ENCODE measurements around the gene KIF18B. TPM values are rescaled to one million over a fixed set of nuclear protein-coding genes. Genes with fewer than 3 reads are reported as not detected.

Gene KIF18B
- under 1 TPM in 5 of 6 donors, not detected in 1; 0.05 to 0.53 (median 0.22) TPM for total RNA-seq
- under 1 TPM; 0.05 to 0.11 TPM for polyA plus RNA-seq

DNA sequence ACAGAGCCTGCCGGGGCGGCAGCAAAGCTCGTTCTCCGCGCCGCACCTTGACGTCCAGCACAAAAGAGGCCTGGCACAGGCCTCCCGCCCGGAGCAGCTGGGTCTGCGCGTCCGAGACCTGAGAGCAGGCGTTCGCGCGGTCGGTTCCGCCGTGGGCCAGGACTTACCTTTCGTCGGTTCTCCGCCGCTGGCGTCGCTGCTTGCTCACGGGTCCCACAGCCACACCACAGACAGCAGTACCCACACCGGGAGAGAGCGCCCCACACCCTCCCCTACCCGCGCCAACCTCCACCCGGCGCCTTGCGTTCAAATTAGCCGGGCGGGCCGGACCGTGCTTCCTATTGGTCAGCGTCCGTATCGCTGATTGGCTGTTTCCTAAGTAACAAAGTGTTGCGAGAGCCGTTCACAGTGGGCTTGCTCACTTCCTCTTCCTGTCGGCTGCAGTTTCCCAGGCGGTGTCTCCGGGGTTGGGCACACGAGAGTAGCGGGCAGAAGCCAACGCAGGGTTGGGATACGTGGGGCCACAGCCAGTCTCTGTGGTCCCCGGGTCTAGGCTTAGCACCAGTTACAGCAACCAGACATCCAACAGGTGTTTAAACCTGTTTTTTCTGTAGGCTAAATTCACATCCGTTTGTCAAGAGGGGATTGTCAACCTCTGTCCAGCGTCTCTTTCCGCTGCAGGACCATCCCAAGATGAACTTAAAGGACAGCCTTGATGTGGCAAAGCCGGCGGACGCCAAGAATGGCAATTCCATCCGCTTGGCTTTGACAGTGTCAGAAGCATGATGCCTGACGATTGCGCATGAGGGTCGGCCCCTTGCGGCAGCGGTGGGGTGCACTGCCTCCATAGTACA, at the start of gene KIF18B:
Gene KIF18B, minus strand, starts transcription at position 313 of the 854 bp plus-strand sequence. CDS start 11,429 bp downstream, outside the sequence.
- 1 to 2% methylated on average over 62 of the region's 62 CpGs for WGBS, 2 donors
- TF ChIP-seq, protein P1, sequence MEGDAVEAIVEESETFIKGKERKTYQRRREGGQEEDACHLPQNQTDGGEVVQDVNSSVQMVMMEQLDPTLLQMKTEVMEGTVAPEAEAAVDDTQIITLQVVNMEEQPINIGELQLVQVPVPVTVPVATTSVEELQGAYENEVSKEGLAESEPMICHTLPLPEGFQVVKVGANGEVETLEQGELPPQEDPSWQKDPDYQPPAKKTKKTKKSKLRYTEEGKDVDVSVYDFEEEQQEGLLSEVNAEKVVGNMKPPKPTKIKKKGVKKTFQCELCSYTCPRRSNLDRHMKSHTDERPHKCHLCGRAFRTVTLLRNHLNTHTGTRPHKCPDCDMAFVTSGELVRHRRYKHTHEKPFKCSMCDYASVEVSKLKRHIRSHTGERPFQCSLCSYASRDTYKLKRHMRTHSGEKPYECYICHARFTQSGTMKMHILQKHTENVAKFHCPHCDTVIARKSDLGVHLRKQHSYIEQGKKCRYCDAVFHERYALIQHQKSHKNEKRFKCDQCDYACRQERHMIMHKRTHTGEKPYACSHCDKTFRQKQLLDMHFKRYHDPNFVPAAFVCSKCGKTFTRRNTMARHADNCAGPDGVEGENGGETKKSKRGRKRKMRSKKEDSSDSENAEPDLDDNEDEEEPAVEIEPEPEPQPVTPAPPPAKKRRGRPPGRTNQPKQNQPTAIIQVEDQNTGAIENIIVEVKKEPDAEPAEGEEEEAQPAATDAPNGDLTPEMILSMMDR (IDR thresholded peaks at IDR 0.05): no peak
- DNase-seq (peak; percentile 83 to 93 (median 86)), ATAC-seq (peak; percentile 100), FAIRE-seq (no peak)
- peak within 1 kb of the TSS in 3 of 4 donors; percentile 33 to 62 (median 61) for H3K27ac ChIP-seq
- H3K4me1 ChIP-seq: peaks cover 0 to 4% (median 4%) of the 10 kb centered on the region in 3 donors
- H3K9me3 ChIP-seq: no peaks in the 10 kb centered on the region
- H3K4me3 ChIP-seq: peak within 1 kb of the TSS; percentile 31 to 65 (median 56)
- intact Hi-C loops (cut with DNase I): no loop called here
- no peaks in the 10 kb centered on the region for H3K27me3 ChIP-seq
- H3K36me3 ChIP-seq: no peaks in the 10 kb centered on the region

DNA sequence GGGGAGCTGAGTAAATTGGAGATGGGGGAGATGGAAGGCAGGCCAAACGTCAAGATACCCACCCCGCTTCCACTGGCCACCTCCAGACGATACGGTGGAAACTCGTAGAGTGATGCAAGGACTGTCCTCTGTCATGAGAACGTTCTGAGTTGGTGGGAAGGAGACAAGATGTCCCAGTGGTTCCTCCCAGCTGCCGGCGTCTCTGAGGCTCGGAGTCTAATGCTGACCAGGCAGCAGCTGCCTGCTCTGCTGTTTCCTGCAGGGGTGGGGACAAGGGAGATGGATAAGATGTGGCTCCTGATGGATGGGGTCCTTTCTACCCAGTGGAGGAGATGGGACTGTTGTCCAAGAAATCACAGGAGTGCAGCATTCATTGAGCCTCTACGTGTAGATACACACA, 48.7 kb upstream of the KIF18B start:
- ATAC-seq (no peak), FAIRE-seq (no peak), DNase-seq (no peak)
- Histone ChIP-seq H3K27me3 (no peaks in the 10 kb centered on the region), H3K4me1 (no peaks in the 10 kb centered on the region), H3K9me3 (no peaks in the 10 kb centered on the region), H3K4me3 (no peak overlapping the region), H3K36me3 (no peaks in the 10 kb centered on the region), H3K27ac (no peak overlapping the region)
- TF ChIP-seq, protein P1 (IDR thresholded peaks at IDR 0.05): no peak
- WGBS, 2 donors: 56 to 63% methylated on average over 10 of the region's 10 CpGs
- intact Hi-C loops (cut with DNase I): no loop called here

DNA sequence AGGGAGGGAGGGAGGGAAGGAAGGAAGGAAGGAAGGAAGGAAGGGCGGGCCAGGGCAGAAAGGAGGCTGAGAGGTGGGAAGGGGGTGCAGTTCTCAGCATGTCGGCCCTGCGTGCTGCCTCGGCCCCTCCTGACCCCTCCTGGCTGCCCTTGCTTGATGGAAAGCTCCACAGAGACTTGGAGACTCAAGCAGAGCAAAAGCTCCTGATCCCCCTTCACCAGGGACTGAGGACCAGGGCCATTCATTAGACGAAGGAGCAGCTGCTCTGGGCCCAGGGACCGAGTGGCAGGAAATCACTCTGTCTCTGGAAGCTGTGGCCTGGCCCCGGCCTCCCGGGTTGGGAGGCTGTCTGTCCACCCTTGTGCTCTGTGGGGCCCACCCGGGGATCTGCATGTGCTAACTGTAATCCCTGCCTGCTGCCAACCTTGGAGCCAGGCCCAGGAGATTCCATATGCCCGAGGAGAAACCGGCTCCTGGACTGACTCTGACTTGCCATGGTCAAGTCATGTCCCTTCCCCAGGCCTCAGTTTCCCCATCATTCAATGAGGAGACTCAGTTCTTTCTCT, 47.9 kb upstream of the KIF18B start:
- FAIRE-seq: no peak
- H3K27me3 ChIP-seq: no peaks in the 10 kb centered on the region
- intact Hi-C loops (cut with DNase I): no loop called here
- no peaks in the 10 kb centered on the region for H3K9me3 ChIP-seq
- H3K27ac ChIP-seq: no peak overlapping the region
- ATAC-seq: no peak
- DNase-seq: no peak
- H3K36me3 ChIP-seq: no peaks in the 10 kb centered on the region
- no peak overlapping the region for H3K4me3 ChIP-seq
- no peaks in the 10 kb centered on the region for H3K4me1 ChIP-seq
- TF ChIP-seq, protein P1 (IDR thresholded peaks at IDR 0.05): no peak
- WGBS, 2 donors: 49 to 52% methylated on average over 11 of the region's 11 CpGs

DNA sequence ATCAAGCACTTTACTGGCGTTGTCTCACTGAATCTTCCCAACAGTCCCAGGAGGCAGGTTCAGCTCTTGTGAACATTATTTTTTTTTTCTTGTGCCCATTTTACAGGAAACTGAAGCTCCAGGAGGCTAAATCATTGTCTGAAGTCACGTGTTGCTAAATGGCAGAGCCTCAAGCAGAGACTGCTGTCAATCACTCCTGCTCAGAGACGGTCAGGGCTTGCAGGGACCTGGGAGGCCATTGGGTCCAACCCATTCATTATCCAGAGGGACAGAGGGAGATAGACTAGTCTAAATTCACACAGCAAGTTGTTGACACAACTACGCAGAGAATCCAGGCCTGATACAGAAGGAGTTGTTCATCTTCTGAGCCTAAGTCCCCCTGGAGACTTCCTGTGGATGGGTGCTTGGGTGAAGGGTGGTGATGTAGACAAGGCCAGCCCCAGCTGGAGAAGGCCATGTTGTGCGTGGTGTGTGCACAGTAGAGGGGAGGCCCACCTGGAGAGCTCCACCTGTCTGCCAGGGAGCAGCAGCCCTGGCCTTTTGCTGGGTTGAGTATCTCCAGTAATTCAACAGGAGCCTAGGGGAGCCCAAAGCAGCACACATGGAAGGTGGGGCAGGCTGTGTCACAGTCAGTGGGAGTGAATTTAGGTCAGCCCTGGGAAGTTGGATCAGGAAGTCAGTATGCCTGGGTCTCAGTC, 44.8 kb upstream of the KIF18B start:
- H3K36me3 ChIP-seq: no peaks in the 10 kb centered on the region
- peaks cover 0 to 8% (median 0%) of the 10 kb centered on the region in 3 donors for H3K4me1 ChIP-seq
- FAIRE-seq (no peak), DNase-seq (no peak), ATAC-seq (no peak)
- intact Hi-C loops (cut with DNase I): no loop called here
- TF ChIP-seq, protein P1 (IDR thresholded peaks at IDR 0.05): no peak
- H3K9me3 ChIP-seq: no peaks in the 10 kb centered on the region
- H3K27ac ChIP-seq: no peak overlapping the region
- no peak overlapping the region for H3K4me3 ChIP-seq
- H3K27me3 ChIP-seq: no peaks in the 10 kb centered on the region
- 77 to 83% methylated on average over 5 of the region's 5 CpGs for WGBS, 2 donors

Measured in pancreas (tissue), 10 donors.